HEK293 (cell line): ENCODE measurements around the gene GGN.

ENCODE experiments used
- BCL11B ChIP-seq: fragments of 450-650 bp; formaldehyde crosslinking; IDR thresholded peaks from 2 replicates; pipeline ENCODE4 v1.5.1; 2016; ENCODE audit warnings: low read depth, missing biosample characterization, missing genetic modification characterization
- FEZF1 ChIP-seq: fragments of 450-650 bp; formaldehyde crosslinking; IDR thresholded peaks from 2 replicates; pipeline ENCODE4 v1.5.1; 2016; ENCODE audit warnings: missing biosample characterization, missing genetic modification characterization
- GLI2 ChIP-seq: fragments of 450-650 bp; formaldehyde crosslinking; IDR thresholded peaks from 2 replicates; pipeline ENCODE4; 2017; ENCODE audit warnings: missing biosample characterization, missing genetic modification characterization, low read depth, borderline replicate concordance
- GLI4 ChIP-seq: fragments of 450-650 bp; formaldehyde crosslinking; IDR thresholded peaks from 2 replicates; pipeline ENCODE4 v1.5.1; 2016; ENCODE audit warnings: missing biosample characterization, missing genetic modification characterization
- GLIS2 ChIP-seq: fragments of 450-650 bp; formaldehyde crosslinking; IDR thresholded peaks from 2 replicates; pipeline ENCODE4 v1.5.1; 2016; ENCODE audit warnings: missing biosample characterization, missing genetic modification characterization
- HOXA7 ChIP-seq: sonication (generic); formaldehyde crosslinking; IDR thresholded peaks from 2 replicates; pipeline ENCODE4 v1.8.1; 2022; ENCODE audit warnings: missing genetic modification reagents, borderline replicate concordance
- HOXC10 ChIP-seq: sonication (generic); formaldehyde crosslinking; IDR thresholded peaks from 2 replicates; pipeline ENCODE4 v1.8.1; 2023; ENCODE audit warnings: mild to moderate bottlenecking, missing genetic modification reagents
- KLF7 ChIP-seq: fragments of 450-650 bp; formaldehyde crosslinking; IDR thresholded peaks from 2 replicates; pipeline ENCODE4 v1.5.1; 2016; ENCODE audit warnings: missing biosample characterization, missing genetic modification characterization, borderline replicate concordance
- MZF1 ChIP-seq: fragments of 450-650 bp; formaldehyde crosslinking; IDR thresholded peaks from 2 replicates; pipeline ENCODE4 v1.5.1; 2017; ENCODE audit warnings: missing biosample characterization, missing genetic modification characterization, borderline replicate concordance
- PRDM1 ChIP-seq: fragments of 450-650 bp; formaldehyde crosslinking; IDR thresholded peaks from 2 replicates; pipeline ENCODE4; 2016; ENCODE audit warnings: missing biosample characterization, missing genetic modification characterization
- REST ChIP-seq: fragments of 450-650 bp; formaldehyde crosslinking; IDR thresholded peaks from 2 replicates; pipeline ENCODE4 v1.5.1; 2016; ENCODE audit warnings: missing biosample characterization, missing genetic modification characterization
- SP2 ChIP-seq: fragments of 450-650 bp; formaldehyde crosslinking; IDR thresholded peaks from 2 replicates; pipeline ENCODE4 v1.5.1; 2016; ENCODE audit warnings: missing biosample characterization, missing genetic modification characterization
- SP3 ChIP-seq: fragments of 450-650 bp; formaldehyde crosslinking; IDR thresholded peaks from 2 replicates; pipeline ENCODE4 v1.5.1; 2016; ENCODE audit warnings: missing biosample characterization, missing genetic modification characterization
- ZBTB20 ChIP-seq: fragments of 450-650 bp; formaldehyde crosslinking; IDR thresholded peaks from 2 replicates; pipeline ENCODE4 v1.5.1; 2016; ENCODE audit warnings: missing biosample characterization, missing genetic modification characterization
- ZNF121 ChIP-seq: fragments of 450-650 bp; formaldehyde crosslinking; IDR thresholded peaks from 2 replicates; pipeline ENCODE4 v1.5.1; 2016; ENCODE audit warnings: missing biosample characterization, missing genetic modification characterization
- ZNF132 ChIP-seq: fragments of 450-650 bp; formaldehyde crosslinking; IDR thresholded peaks from 2 replicates; pipeline ENCODE4 v1.5.1; 2017; ENCODE audit warnings: missing biosample characterization, missing genetic modification characterization, borderline replicate concordance
- ZNF138 ChIP-seq: fragments of 450-650 bp; formaldehyde crosslinking; IDR thresholded peaks from 2 replicates; pipeline ENCODE4 v1.5.1; 2016; ENCODE audit warnings: missing biosample characterization, missing genetic modification characterization, borderline replicate concordance
- ZNF274 ChIP-seq, 2 experiments: fragments of 200-500 bp in 1 of 2; fragments of 450-650 bp in 1 of 2; sonication (Bioruptor generic) in 1 of 2; formaldehyde crosslinking in 1 of 2; IDR thresholded peaks; 2 replicates each; pipeline versions ENCODE4 v1.5.1 to v1.6.1; 2014 to 2016; ENCODE audit warnings: borderline replicate concordance in 1 of 2, inconsistent platforms in 1 of 2, low read length in 1 of 2, missing biosample characterization in 1 of 2, missing genetic modification characterization in 1 of 2
- ZNF341 ChIP-seq: fragments of 450-650 bp; formaldehyde crosslinking; IDR thresholded peaks from 2 replicates; pipeline ENCODE4; 2016; ENCODE audit warnings: low read depth, missing biosample characterization, missing genetic modification characterization
- ZNF350 ChIP-seq: fragments of 450-650 bp; formaldehyde crosslinking; IDR thresholded peaks from 2 replicates; pipeline ENCODE4 v1.5.0; 2017; ENCODE audit warnings: missing biosample characterization, mild to moderate bottlenecking, missing genetic modification characterization
- ZNF366 ChIP-seq: fragments of 450-650 bp; formaldehyde crosslinking; conservative IDR thresholded peaks from 2 replicates; pipeline ENCODE4 v1.5.1; 2016; ENCODE audit warnings: missing biosample characterization, missing genetic modification characterization
- ZNF416 ChIP-seq: fragments of 450-650 bp; formaldehyde crosslinking; IDR thresholded peaks from 2 replicates; pipeline ENCODE4 v1.5.1; 2016; ENCODE audit warnings: missing biosample characterization, missing genetic modification characterization
- ZNF48 ChIP-seq: fragments of 450-650 bp; formaldehyde crosslinking; IDR thresholded peaks from 2 replicates; pipeline ENCODE4 v1.5.1; 2016; ENCODE audit warnings: missing biosample characterization, missing genetic modification characterization
- ZNF510 ChIP-seq: fragments of 450-650 bp; formaldehyde crosslinking; IDR thresholded peaks from 2 replicates; pipeline ENCODE4 v1.5.1; 2018; ENCODE audit warnings: mild to moderate bottlenecking, missing genetic modification characterization, missing biosample characterization; ENCODE audit not compliant: insufficient replicate concordance
- ZNF513 ChIP-seq: fragments of 450-650 bp; IDR thresholded peaks from 2 replicates; pipeline ENCODE4 v1.5.1; 2018; ENCODE audit warnings: missing biosample characterization, missing genetic modification characterization
- ZNF555 ChIP-seq: fragments of 450-650 bp; formaldehyde crosslinking; conservative IDR thresholded peaks from 2 replicates; pipeline ENCODE4 v1.5.1; 2017; ENCODE audit warnings: missing biosample characterization, mild to moderate bottlenecking, missing genetic modification characterization, inconsistent platforms
- ZNF561 ChIP-seq: fragments of 450-650 bp; IDR thresholded peaks from 2 replicates; pipeline ENCODE4 v1.5.1; 2018; ENCODE audit warnings: missing biosample characterization, missing genetic modification characterization, borderline replicate concordance
- ZNF571 ChIP-seq: fragments of 450-650 bp; formaldehyde crosslinking; IDR thresholded peaks from 2 replicates; pipeline ENCODE4 v1.5.0; 2017; ENCODE audit warnings: missing biosample characterization, missing genetic modification characterization
- ZNF621 ChIP-seq: fragments of 450-650 bp; formaldehyde crosslinking; IDR thresholded peaks from 2 replicates; pipeline ENCODE4 v1.5.1; 2017; ENCODE audit warnings: missing biosample characterization, missing genetic modification characterization
- ZNF624 ChIP-seq: fragments of 450-650 bp; formaldehyde crosslinking; IDR thresholded peaks from 2 replicates; pipeline ENCODE4 v1.5.1; 2017; ENCODE audit warnings: missing biosample characterization, missing genetic modification characterization
- ZNF664 ChIP-seq: fragments of 450-650 bp; formaldehyde crosslinking; IDR thresholded peaks from 2 replicates; pipeline ENCODE4 v1.5.1; 2016; ENCODE audit warnings: missing biosample characterization, missing genetic modification characterization
- ZNF704 ChIP-seq: fragments of 450-650 bp; formaldehyde crosslinking; IDR thresholded peaks from 2 replicates; pipeline ENCODE4 v1.5.1; 2016; ENCODE audit warnings: missing biosample characterization, missing genetic modification characterization
- ZNF747 ChIP-seq: fragments of 450-650 bp; formaldehyde crosslinking; IDR thresholded peaks from 2 replicates; pipeline ENCODE4 v1.5.1; 2016; ENCODE audit warnings: missing biosample characterization, missing genetic modification characterization
- ZNF76 ChIP-seq: fragments of 450-650 bp; formaldehyde crosslinking; IDR thresholded peaks from 2 replicates; pipeline ENCODE4; 2016; ENCODE audit warnings: low read depth, missing biosample characterization, missing genetic modification characterization, borderline replicate concordance
- ZNF785 ChIP-seq: fragments of 450-650 bp; formaldehyde crosslinking; IDR thresholded peaks from 2 replicates; pipeline ENCODE4 v1.5.1; 2016; ENCODE audit warnings: missing biosample characterization, missing genetic modification characterization
- ZNF791 ChIP-seq: fragments of 450-650 bp; formaldehyde crosslinking; IDR thresholded peaks from 2 replicates; pipeline ENCODE4 v1.5.1; 2016; ENCODE audit warnings: missing biosample characterization, missing genetic modification characterization

Gene GGN

GRCh38 chr19:38402967-38403674 is 15.3 kb upstream of the GGN start, which contains the start of gene FAM98C (continued):
- TF ChIP-seq ZNF513 (tag by site-specific recombination) (no peak), ZNF555 (tag by site-specific recombination) (no peak), GLI2 (tag by site-specific recombination) (no peak), HOXA7 (CRISPR knock-in tag) (no peak), REST (tag by site-specific recombination) (no peak; the same call in 1 of the 2 replicates), ZBTB20 (peak; percentile 95), ZNF571 (tag by site-specific recombination) (no peak), SP3 (peak; percentile 99), ZNF747 (tag by site-specific recombination) (no peak), ZNF341 (tag by site-specific recombination) (no peak), ZNF510 (tag by site-specific recombination) (no peak), PRDM1 (tag by site-specific recombination) (no peak; the same call in 1 of the 2 replicates), ZNF76 (tag by site-specific recombination) (peak; percentile 68; the same call in 1 of the 2 replicates), ZNF138 (tag by site-specific recombination) (no peak), ZNF274 (IDR thresholded peaks at IDR 0.05; ENCODE audit: low read length) (no peak), ZNF274 (tag by site-specific recombination; IDR thresholded peaks at IDR 0.05; ENCODE audit: borderline replicate concordance) (no peak), ZNF561 (tag by site-specific recombination) (peak; percentile 93), ZNF350 (no peak), ZNF791 (tag by site-specific recombination) (peak; percentile 34; the same call in 1 of the 2 replicates), ZNF785 (tag by site-specific recombination) (peak; percentile 74; the same call in 1 of the 2 replicates), SP2 (tag by site-specific recombination) (peak; percentile 98), BCL11B (tag by site-specific recombination) (peak; percentile 86; the same call in 1 of the 2 replicates), GLI4 (tag by site-specific recombination) (no peak), ZNF664 (tag by site-specific recombination) (no peak), ZNF366 (no peak), ZNF132 (tag by site-specific recombination) (no peak), ZNF48 (tag by site-specific recombination) (no peak), ZNF621 (tag by site-specific recombination) (no peak), MZF1 (tag by site-specific recombination) (peak; percentile 22; the same call in 1 of the 2 replicates), ZNF416 (tag by site-specific recombination) (no peak), ZNF704 (no peak), GLIS2 (peak; percentile 100), FEZF1 (tag by site-specific recombination) (0 out of 2 replicates have a peak, but pooled peaks have one; percentile 45), KLF7 (peak; percentile 95), ZNF624 (tag by site-specific recombination) (no peak), ZNF121 (tag by site-specific recombination) (peak; percentile 88), HOXC10 (CRISPR knock-in tag) (0 out of 2 replicates have a peak, but pooled peaks have one; percentile 65)
